Dedifferentiated amniotic fluid mesenchymal stem cell (primary cell): ENCODE measurements around the gene SOX2.
A peak's percentile ranks its signal among the peaks of the same experiment; 100 is the strongest.

Experiments
- DNase-seq: peaks from one replicate; pipeline ENCODE4 v3.0.0-alpha.2; 2016; ENCODE audit errors: extremely low spot score

The SOX2 gene

GRCh38 chr3:181711325-181712135 is at the start of gene SOX2:
SOX2 (plus strand) TSS chr3:181711925; CDS start chr3:181712361, 436 bp downstream.
- DNase-seq, result peak; percentile 19

- DNase-seq, result no peak
Observed at GRCh38 chr3:181683563-181683962, 28.2 kb upstream of the SOX2 start.

GRCh38 chr3:181687190-181687589 is 24.5 kb upstream of the SOX2 start:
- no peak for DNase-seq

GRCh38 chr3:181687731-181688130 is 24.0 kb upstream of the SOX2 start:
- DNase-seq, result no peak

- no peak for DNase-seq
Observed at GRCh38 chr3:181689546-181689945, 22.2 kb upstream of the SOX2 start.

GRCh38 chr3:181690769-181691168 is 21.0 kb upstream of the SOX2 start:
- DNase-seq, result no peak

GRCh38 chr3:181691901-181692300 is 19.8 kb upstream of the SOX2 start:
- DNase-seq, result no peak

- no peak for DNase-seq
Observed at GRCh38 chr3:181692311-181693145, 19.2 kb upstream of the SOX2 start.

- DNase-seq, result no peak
Observed at GRCh38 chr3:181693280-181693679, 18.4 kb upstream of the SOX2 start.

GRCh38 chr3:181694805-181695660 is 16.7 kb upstream of the SOX2 start:
- DNase-seq, result no peak

- no peak for DNase-seq
Observed at GRCh38 chr3:181695661-181696491, 15.8 kb upstream of the SOX2 start.

- DNase-seq, result no peak
Observed at GRCh38 chr3:181696626-181697230, 15.0 kb upstream of the SOX2 start.

GRCh38 chr3:181698263-181698954 is 13.3 kb upstream of the SOX2 start:
- DNase-seq, result no peak

GRCh38 chr3:181699171-181699903 is 12.4 kb upstream of the SOX2 start:
- no peak for DNase-seq

- no peak for DNase-seq
Observed at GRCh38 chr3:181700168-181701087, 11.3 kb upstream of the SOX2 start.

- no peak for DNase-seq
Observed at GRCh38 chr3:181701096-181701495, 10.6 kb upstream of the SOX2 start.

GRCh38 chr3:181703601-181704420 is 7.9 kb upstream of the SOX2 start:
- DNase-seq, result no peak
